Transverse colon (tissue), 4 donors: ENCODE measurements around the gene FRRS1. TPM values are rescaled to one million over a fixed set of nuclear protein-coding genes. Genes with fewer than 3 reads are reported as not detected.

Experiments used
- DNase-seq: peaks from one replicate; pipeline ENCODE4 v3.0.0-alpha.2; 2019
- H3K27ac ChIP-seq, 4 donors: fragments of 200-600 bp; sonication (generic); 2 replicates each; pipeline ENCODE4 v1.5.1; 2016 to 2018; ENCODE audit warnings: inconsistent platforms in 4 of 4
- H3K27me3 ChIP-seq: fragments of 200-600 bp; sonication (generic); 2 replicates; pipeline ENCODE4 v1.5.1; 2017; ENCODE audit warnings: inconsistent platforms
- H3K36me3 ChIP-seq, 4 donors: fragments of 200-600 bp; sonication (generic); 2 replicates each; pipeline ENCODE4 v1.5.1; 2017 to 2019; ENCODE audit warnings: inconsistent platforms in 4 of 4
- H3K4me1 ChIP-seq, 4 donors: fragments of 200-600 bp; sonication (generic); 2 replicates each; pipeline ENCODE4 v1.5.1; 2017 to 2020; ENCODE audit warnings: inconsistent platforms in 4 of 4
- H3K4me3 ChIP-seq, 4 donors: fragments of 200-600 bp; sonication (generic); 1 replicate in 1 of 4; 2 replicates in 3 of 4; pipeline versions ENCODE4 v1.5.1 to v1.6.1; 2017 to 2019; ENCODE audit warnings: inconsistent platforms in 4 of 4
- H3K9me3 ChIP-seq, 2 donors: fragments of 200-600 bp; sonication (generic); 2 replicates each; pipeline ENCODE4 v1.5.1; 2017 to 2019; ENCODE audit warnings: inconsistent platforms in 2 of 2
- EP300 ChIP-seq: sonication (generic); formaldehyde crosslinking; IDR thresholded peaks from one replicate; pipeline ENCODE4 v1.6.1; 2017; ENCODE audit warnings: antibody characterized with exemption, low read depth
- POLR2A ChIP-seq: fragments of 450-650 bp; IDR thresholded peaks from one replicate; pipeline ENCODE4 v1.6.1; 2016; ENCODE audit warnings: antibody characterized with exemption, mild to moderate bottlenecking, moderate library complexity
- POLR2AphosphoS5 ChIP-seq, 3 donors: sonication (generic); formaldehyde crosslinking; IDR thresholded peaks; one replicate each; pipeline ENCODE4 v1.6.1; 2016; ENCODE audit warnings: antibody characterized with exemption in 3 of 3
- WGBS, 2 donors: methylation state at CpG; one replicate each; pipeline ENCODE4 v1.1.5; 2018; ENCODE audit warnings: low coverage in 1 of 2; 5-methylcytosine and 5-hydroxymethylcytosine counted together
- in situ Hi-C, 4 donors: fragments of 200-750 bp; cut with MboI; loops; one replicate each; pipeline versions ENCODE4 v1.15.0 to v1.15.1; 2017; ENCODE audit warnings: low sequenced_read_pairs in 3 of 4, low pct_ligation_motif_present in 1 of 4, low pct_unique_long_range_greater_than_20kb in 1 of 4
- intact Hi-C: fragments of 100-400 bp; cut with DNase I; formaldehyde crosslinking; loops from one replicate; pipeline ENCODE4 v1.15.1; 2023; ENCODE audit warnings: low total_unique reads
- total RNA-seq, 4 donors: library from RNA; depleted of rRNA; stranded (reverse); fragments of >200 nt; gene quantifications; one replicate each; pipeline ENCODE4 v1.1.0, GENCODE V29; 2016
- TF ChIP-seq, protein P1 (sequence below), 5 experiments: fragments of 200-600 bp in 3 of 5; fragments of 450-650 bp in 2 of 5; sonication (generic) in 3 of 5; IDR thresholded peaks; 1 replicate in 2 of 5; 2 replicates in 3 of 5; pipeline ENCODE4 v1.5.1; 2016 to 2017; ENCODE audit warnings: antibody characterized with exemption in 5 of 5, inconsistent platforms in 3 of 5, mild to moderate bottlenecking in 2 of 5, moderate library complexity in 1 of 5

The FRRS1 gene
- total RNA-seq, 4 donors from 2014 or later = 3.0 to 32.4 (median 18.9) TPM

DNA sequence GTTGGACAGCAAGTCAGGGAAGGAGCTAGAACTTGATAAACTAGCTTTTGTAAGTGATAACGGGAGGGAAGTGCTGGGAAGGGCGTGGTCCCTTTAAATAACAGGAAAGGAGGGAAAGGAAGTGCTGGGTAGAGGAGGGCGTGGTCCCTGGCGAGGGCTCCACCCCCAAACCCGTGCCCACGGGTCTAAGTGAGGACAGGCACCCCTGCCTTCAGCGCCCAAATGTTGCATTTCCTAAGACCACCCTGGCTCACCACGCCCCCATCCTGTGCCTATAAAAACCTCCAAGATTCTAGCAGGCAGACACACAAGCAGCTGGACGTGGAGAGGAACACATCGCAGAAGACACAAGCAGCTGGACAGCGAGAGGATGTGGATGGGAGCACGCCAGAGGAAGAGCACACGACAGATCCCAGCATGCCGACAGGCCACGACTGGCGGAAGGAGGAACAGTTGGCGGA, 62.0 kb downstream of the FRRS1 start:
- in situ Hi-C loops (loop anchor here in 2 of 4 donors (10.0 to 25.0 kb wide), 2 partner anchors 517 to 520 kb away; no protein-coding TSS in a partner anchor), intact Hi-C loops (loop anchor here (10.0 kb wide), 1 partner anchor 520 kb away; no protein-coding TSS in a partner anchor)
- Histone ChIP-seq H3K27ac (no peak overlapping the region), H3K9me3 (no peaks in the 10 kb centered on the region), H3K4me1 (no peaks in the 10 kb centered on the region), H3K4me3 (no peak overlapping the region), H3K27me3 (no peaks in the 10 kb centered on the region), H3K36me3 (no peaks in the 10 kb centered on the region)
- TF ChIP-seq EP300 = no peak
- DNase-seq = peak; percentile 10
- WGBS, 2 donors = 10 to 52% methylated on average over 2 to 17 of the region's 17 CpGs

DNA sequence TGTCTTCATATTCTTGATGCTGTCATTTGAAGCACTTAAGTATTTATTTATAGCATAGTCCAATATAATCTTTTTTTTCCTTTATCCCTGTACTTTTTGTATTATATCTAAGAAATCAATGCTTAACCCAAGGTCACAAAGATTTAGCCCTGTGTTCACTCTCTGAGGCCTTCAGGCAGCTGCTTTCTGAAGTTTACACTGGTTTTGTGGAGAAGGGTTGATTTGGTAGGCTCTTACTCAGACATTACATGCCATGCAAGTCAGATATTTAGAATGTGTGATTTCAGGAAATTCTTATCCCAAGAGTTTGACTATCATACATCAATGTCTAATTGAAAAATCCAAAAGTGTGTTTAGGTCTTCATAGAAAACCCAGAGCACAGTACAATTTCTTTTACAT, 64.2 kb downstream of the FRRS1 start:
- in situ Hi-C loops (loop anchor here in 2 of 4 donors (10.0 to 25.0 kb wide), 2 partner anchors 515 to 517 kb away; no protein-coding TSS in a partner anchor), intact Hi-C loops (loop anchor here (10.0 kb wide), 1 partner anchor 517 kb away; no protein-coding TSS in a partner anchor)
- Histone ChIP-seq H3K27me3 (no peaks in the 10 kb centered on the region), H3K4me1 (no peaks in the 10 kb centered on the region), H3K36me3 (no peaks in the 10 kb centered on the region), H3K4me3 (no peak overlapping the region), H3K9me3 (no peaks in the 10 kb centered on the region), H3K27ac (no peak overlapping the region)
- TF ChIP-seq, protein P1, sequence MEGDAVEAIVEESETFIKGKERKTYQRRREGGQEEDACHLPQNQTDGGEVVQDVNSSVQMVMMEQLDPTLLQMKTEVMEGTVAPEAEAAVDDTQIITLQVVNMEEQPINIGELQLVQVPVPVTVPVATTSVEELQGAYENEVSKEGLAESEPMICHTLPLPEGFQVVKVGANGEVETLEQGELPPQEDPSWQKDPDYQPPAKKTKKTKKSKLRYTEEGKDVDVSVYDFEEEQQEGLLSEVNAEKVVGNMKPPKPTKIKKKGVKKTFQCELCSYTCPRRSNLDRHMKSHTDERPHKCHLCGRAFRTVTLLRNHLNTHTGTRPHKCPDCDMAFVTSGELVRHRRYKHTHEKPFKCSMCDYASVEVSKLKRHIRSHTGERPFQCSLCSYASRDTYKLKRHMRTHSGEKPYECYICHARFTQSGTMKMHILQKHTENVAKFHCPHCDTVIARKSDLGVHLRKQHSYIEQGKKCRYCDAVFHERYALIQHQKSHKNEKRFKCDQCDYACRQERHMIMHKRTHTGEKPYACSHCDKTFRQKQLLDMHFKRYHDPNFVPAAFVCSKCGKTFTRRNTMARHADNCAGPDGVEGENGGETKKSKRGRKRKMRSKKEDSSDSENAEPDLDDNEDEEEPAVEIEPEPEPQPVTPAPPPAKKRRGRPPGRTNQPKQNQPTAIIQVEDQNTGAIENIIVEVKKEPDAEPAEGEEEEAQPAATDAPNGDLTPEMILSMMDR (IDR thresholded peaks at IDR 0.05) = no peak
- TF ChIP-seq EP300 (no peak), POLR2AphosphoS5 (IDR thresholded peaks at IDR 0.05) (no peak), POLR2A (no peak)
- no peak for DNase-seq

DNA sequence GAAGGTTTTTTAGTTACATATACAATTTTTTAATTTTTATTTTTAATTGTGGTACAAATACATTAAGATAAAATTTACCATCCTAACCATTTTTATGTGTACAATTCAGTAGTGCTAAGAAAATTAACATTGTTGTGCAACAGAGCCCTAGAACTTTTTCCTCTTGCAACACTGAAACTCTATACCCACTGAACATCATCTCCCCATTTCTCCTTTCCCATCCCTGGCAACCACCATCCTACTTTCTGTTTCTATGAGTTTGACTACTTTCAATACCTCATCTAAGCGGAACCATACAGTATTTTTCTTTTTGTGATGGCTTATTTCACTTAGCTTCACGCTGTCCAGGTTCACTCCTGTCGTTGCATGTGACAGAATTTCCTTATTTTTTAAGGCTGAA, 66.4 kb downstream of the FRRS1 start:
- WGBS, 2 donors = 73 to 77% methylated on average over 3 of the region's 3 CpGs
- Histone ChIP-seq H3K27me3 (no peaks in the 10 kb centered on the region), H3K4me3 (no peak overlapping the region), H3K27ac (no peak overlapping the region), H3K9me3 (no peaks in the 10 kb centered on the region), H3K36me3 (no peaks in the 10 kb centered on the region), H3K4me1 (no peaks in the 10 kb centered on the region)
- TF ChIP-seq EP300 (no peak), POLR2AphosphoS5 (IDR thresholded peaks at IDR 0.05) (no peak), POLR2A (no peak)
- TF ChIP-seq, protein P1 (IDR thresholded peaks at IDR 0.05) = no peak
- in situ Hi-C loops = loop anchor here in 2 of 4 donors (10.0 to 25.0 kb wide), 2 partner anchors 513 to 515 kb away; no protein-coding TSS in a partner anchor
- no peak for DNase-seq
- intact Hi-C loops = loop anchor here (10.0 kb wide), 1 partner anchor 515 kb away; no protein-coding TSS in a partner anchor

DNA sequence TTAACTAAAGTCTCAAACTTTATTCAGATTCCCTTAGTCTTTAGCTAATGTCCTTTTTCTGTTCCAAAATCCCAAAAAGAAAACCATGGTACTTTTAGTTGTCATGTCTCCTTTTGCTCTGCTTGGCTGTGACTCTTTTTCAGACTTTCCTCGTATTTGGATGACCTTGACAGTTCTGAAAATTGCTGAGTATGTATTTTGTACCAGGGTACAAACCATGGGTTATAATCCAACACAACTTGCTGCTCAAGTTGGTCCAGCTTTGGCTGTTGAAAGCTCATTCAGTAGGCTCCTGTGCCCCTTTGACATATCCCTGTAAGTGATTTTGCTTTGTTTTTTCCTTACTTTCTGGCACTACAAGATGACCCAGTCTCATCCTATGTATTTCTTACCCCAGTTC, 68.9 kb downstream of the FRRS1 start:
- in situ Hi-C loops (loop anchor here in 2 of 4 donors (25.0 kb wide), 1 partner anchor 510 kb away; no protein-coding TSS in a partner anchor), intact Hi-C loops (no loop called here)
- Histone ChIP-seq H3K4me3 (no peak overlapping the region), H3K9me3 (no peaks in the 10 kb centered on the region), H3K27ac (no peak overlapping the region), H3K27me3 (no peaks in the 10 kb centered on the region), H3K36me3 (no peaks in the 10 kb centered on the region), H3K4me1 (no peaks in the 10 kb centered on the region)
- no peak for DNase-seq
- WGBS, 2 donors = 60 to 71% methylated on average over 1 of the region's 1 CpG
- TF ChIP-seq EP300 = no peak
- no peak for TF ChIP-seq POLR2A
- TF ChIP-seq, protein P1 (IDR thresholded peaks at IDR 0.05) = no peak
- no peak for TF ChIP-seq POLR2AphosphoS5 (IDR thresholded peaks at IDR 0.05)
